VCaP (cell line): ENCODE data around the gene GSC2.
"Not testable (repeated sequence)": the region's sequence is repeated elsewhere in the genome, so short reads cannot be mapped to it uniquely, and the experiment has no call there.

Experiments
- H3K27ac ChIP-seq: fragments of 450-650 bp; 2 replicates; pipeline ENCODE4 v1.5.1; 2017
- CTCF ChIP-seq: fragments of 450-650 bp; conservative IDR thresholded peaks from 2 replicates; pipeline ENCODE4 v1.5.1; 2017; ENCODE audit warnings: mild to moderate bottlenecking, moderate library complexity

Gene GSC2

GRCh38 chr22:19164425-19164824 lies 14.3 kb upstream of the GSC2 start:
- no peak for TF ChIP-seq CTCF
- H3K27ac ChIP-seq = no peak overlapping the region

- H3K27ac ChIP-seq = not testable (repeated sequence)
Observed at GRCh38 chr22:19158649-19159048, 8.6 kb upstream of the GSC2 start.

- not testable (repeated sequence) for H3K27ac ChIP-seq
Observed at GRCh38 chr22:19156109-19156508, 6.0 kb upstream of the GSC2 start.

- no peak overlapping the region for H3K27ac ChIP-seq
Observed at GRCh38 chr22:19152942-19153883, 3.1 kb upstream of the GSC2 start.

GRCh38 chr22:19151329-19152191 lies 1.5 kb upstream of the GSC2 start:
- TF ChIP-seq CTCF = no peak
- H3K27ac ChIP-seq = no peak overlapping the region

More at GRCh38 chr22:19152942-19153883, 3.1 kb upstream of the GSC2 start:
- TF ChIP-seq CTCF = no peak

GRCh38 chr22:19150482-19151328 lies 613 bp upstream of the GSC2 start:
- no peak overlapping the region for H3K27ac ChIP-seq
- no peak for TF ChIP-seq CTCF

- H3K27ac ChIP-seq = no peak overlapping the region
- no peak for TF ChIP-seq CTCF
Observed at GRCh38 chr22:19149047-19149883, 827 bp downstream of the GSC2 start.
